ENCODE results near the gene CEMIP. TPM values are rescaled to one million over a fixed set of nuclear protein-coding genes. Genes with fewer than 3 reads are reported as not detected.

Gene CEMIP
- total RNA-seq, 4 donors from 2014 or later, result 5.4 to 9.2 (median 8.7) TPM

DNA sequence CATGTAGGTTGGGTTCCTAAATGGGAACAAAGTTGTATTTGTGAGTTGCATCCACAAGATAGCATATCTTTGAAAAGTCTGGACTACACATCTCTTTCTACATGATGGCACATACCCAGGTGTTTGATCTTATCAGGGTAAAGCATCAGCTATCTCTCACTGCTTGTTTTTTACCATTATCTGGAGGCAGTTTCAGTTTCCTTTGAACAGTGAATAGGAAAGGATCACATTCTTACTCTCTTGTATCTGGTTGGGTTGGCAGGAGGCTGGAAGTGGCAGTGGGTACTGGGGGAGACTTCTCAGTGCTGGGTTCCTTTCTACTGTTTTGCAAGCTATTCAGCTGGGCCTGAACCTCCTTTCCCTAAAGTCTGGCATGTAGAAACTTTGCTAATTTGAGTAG, 4.1 kb downstream of the CEMIP start:
- Histone ChIP-seq H3K27me3 (peaks cover 28% of the 10 kb centered on the region), H3K9me3 (no peaks in the 10 kb centered on the region), H3K36me3 (no peaks in the 10 kb centered on the region), H3K27ac (no peak overlapping the region), H3K4me1 (peaks cover 26% of the 10 kb centered on the region), H3K4me3 (no peak overlapping the region)
- DNase-seq (ENCODE audit: low spot score in 2 of 2), result no peak
- TF ChIP-seq POLR2AphosphoS5 (IDR thresholded peaks at IDR 0.05), result no peak
- TF ChIP-seq, protein P1, sequence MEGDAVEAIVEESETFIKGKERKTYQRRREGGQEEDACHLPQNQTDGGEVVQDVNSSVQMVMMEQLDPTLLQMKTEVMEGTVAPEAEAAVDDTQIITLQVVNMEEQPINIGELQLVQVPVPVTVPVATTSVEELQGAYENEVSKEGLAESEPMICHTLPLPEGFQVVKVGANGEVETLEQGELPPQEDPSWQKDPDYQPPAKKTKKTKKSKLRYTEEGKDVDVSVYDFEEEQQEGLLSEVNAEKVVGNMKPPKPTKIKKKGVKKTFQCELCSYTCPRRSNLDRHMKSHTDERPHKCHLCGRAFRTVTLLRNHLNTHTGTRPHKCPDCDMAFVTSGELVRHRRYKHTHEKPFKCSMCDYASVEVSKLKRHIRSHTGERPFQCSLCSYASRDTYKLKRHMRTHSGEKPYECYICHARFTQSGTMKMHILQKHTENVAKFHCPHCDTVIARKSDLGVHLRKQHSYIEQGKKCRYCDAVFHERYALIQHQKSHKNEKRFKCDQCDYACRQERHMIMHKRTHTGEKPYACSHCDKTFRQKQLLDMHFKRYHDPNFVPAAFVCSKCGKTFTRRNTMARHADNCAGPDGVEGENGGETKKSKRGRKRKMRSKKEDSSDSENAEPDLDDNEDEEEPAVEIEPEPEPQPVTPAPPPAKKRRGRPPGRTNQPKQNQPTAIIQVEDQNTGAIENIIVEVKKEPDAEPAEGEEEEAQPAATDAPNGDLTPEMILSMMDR (IDR thresholded peaks at IDR 0.05), result no peak
- TF ChIP-seq POLR2A (IDR thresholded peaks at IDR 0.05), result no peak

DNA sequence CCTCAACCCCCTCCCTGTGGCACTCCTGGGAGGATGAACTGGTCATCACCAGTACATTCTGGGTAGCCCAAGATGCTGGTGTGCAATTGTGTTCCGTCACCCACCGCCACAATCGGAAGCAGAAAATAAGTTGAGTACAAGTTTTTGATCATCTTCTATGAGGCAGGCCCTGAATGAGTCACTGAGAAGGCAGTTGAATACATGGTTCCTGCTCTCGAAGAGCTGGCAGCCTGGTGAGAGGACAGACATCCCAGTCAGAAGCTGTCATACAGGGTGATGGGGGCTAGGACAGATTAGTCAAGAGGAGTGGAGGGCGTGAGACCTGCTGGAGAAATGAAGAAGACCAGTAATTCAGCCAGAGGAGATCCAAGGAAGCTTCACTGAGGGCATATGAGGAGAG, 6.2 kb downstream of the CEMIP start:
- Histone ChIP-seq H3K36me3 (no peaks in the 10 kb centered on the region), H3K27ac (no peak overlapping the region), H3K4me1 (peaks cover 6% of the 10 kb centered on the region), H3K27me3 (peaks cover 8% of the 10 kb centered on the region), H3K4me3 (no peak overlapping the region), H3K9me3 (no peaks in the 10 kb centered on the region)
- 90% methylated on average over 5 of the region's 5 CpGs for WGBS
- no peak for DNase-seq (ENCODE audit: low spot score in 2 of 2)
- TF ChIP-seq, protein P1 (IDR thresholded peaks at IDR 0.05), result no peak
- no peak for TF ChIP-seq EP300 (IDR thresholded peaks at IDR 0.05)
- TF ChIP-seq POLR2AphosphoS5 (IDR thresholded peaks at IDR 0.05), result no peak
- TF ChIP-seq POLR2A (IDR thresholded peaks at IDR 0.05), result no peak

DNA sequence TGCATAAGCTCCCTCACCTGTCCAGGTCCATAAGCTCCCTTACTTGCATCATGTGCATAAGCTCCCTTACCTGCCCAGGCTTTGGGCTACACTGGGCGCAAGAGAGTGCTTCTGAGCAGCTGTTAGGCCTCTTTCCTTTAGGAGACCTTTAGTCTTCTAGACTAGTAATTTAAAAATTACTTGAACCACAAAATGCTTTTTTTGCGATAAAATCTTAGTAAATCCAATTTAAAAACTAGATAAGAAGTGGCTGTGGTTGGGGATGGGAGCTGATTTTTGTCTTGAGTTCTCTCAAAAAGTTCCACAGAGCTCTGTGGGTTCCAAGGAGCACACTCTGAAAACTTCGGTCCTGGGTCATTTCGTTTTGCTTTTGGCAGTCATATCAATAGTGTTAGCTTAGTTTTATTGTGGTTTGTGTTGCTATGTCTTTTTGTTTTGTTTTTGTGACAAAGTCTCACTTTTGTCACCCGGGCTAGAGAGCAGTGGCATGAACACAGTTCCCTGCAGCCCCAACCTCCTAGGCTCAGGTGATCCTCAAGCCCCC, 6.7 kb downstream of the CEMIP start:
- WGBS, result 95% methylated on average over 5 of the region's 5 CpGs
- no peak for TF ChIP-seq POLR2AphosphoS5 (IDR thresholded peaks at IDR 0.05)
- TF ChIP-seq, protein P1 (IDR thresholded peaks at IDR 0.05), result no peak
- TF ChIP-seq EP300 (IDR thresholded peaks at IDR 0.05), result no peak
- TF ChIP-seq POLR2A (IDR thresholded peaks at IDR 0.05), result no peak
- H3K4me1 ChIP-seq, result peaks cover under 1% of the 10 kb centered on the region
- H3K4me3 ChIP-seq, result no peak overlapping the region
- H3K9me3 ChIP-seq, result no peaks in the 10 kb centered on the region
- peaks cover 2% of the 10 kb centered on the region for H3K27me3 ChIP-seq
- no peaks in the 10 kb centered on the region for H3K36me3 ChIP-seq
- no peak overlapping the region for H3K27ac ChIP-seq
- DNase-seq (ENCODE audit: low spot score in 2 of 2), result no peak

DNA sequence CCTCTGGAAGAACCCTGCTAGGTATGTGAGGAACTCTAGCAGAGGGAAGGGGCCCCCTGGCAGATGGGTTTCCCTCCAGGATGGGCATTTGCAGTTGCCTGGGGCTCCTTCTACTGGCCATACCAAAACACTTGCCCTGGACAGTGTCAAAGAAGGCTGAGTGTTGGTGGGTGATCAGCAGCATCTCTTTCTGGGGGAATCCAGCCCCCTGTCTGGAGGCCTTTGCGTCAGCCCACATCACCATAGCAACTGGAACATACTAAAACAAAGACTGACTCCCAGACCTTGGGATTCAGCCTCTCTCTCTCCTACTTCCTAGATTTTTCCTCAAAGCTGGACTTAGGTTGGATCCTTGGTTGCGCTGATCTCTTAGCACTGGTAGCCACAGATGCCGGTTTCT, 8.1 kb downstream of the CEMIP start:
- H3K27me3 ChIP-seq, result no peaks in the 10 kb centered on the region
- TF ChIP-seq POLR2A (IDR thresholded peaks at IDR 0.05) (no peak), EP300 (IDR thresholded peaks at IDR 0.05) (no peak), POLR2AphosphoS5 (IDR thresholded peaks at IDR 0.05) (no peak)
- TF ChIP-seq, protein P1 (IDR thresholded peaks at IDR 0.05), result no peak
- no peak overlapping the region for H3K4me3 ChIP-seq
- 90% methylated on average over 3 of the region's 3 CpGs for WGBS
- H3K4me1 ChIP-seq, result no peaks in the 10 kb centered on the region
- H3K9me3 ChIP-seq, result no peaks in the 10 kb centered on the region
- H3K36me3 ChIP-seq, result no peaks in the 10 kb centered on the region
- no peak for DNase-seq (ENCODE audit: low spot score in 2 of 2)
- no peak overlapping the region for H3K27ac ChIP-seq

DNA sequence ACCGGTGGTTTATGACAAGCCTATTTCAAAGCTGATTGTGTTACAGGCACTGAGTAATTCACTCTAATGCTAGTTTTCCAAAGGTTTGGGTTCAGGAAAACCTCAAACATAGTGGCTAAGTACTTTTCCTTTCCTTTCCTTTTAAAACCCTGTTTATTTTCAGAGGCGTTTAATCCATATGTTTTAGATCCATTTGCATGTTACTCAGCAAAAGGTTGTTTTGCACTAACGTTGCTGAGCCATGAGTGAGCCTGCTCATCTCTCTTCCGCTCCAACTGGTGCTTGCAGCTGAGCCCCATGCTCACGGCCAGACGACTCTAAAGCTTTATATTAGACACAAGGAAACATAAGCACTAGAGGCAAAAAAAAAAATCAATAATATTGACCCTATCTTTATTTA, 9.4 kb downstream of the CEMIP start:
- no peaks in the 10 kb centered on the region for H3K27me3 ChIP-seq
- H3K9me3 ChIP-seq, result no peaks in the 10 kb centered on the region
- WGBS, result 74% methylated on average over 6 of the region's 6 CpGs
- no peak overlapping the region for H3K4me3 ChIP-seq
- H3K36me3 ChIP-seq, result no peaks in the 10 kb centered on the region
- TF ChIP-seq POLR2A (IDR thresholded peaks at IDR 0.05) (no peak), POLR2AphosphoS5 (IDR thresholded peaks at IDR 0.05) (no peak), EP300 (IDR thresholded peaks at IDR 0.05) (no peak)
- TF ChIP-seq, protein P1 (IDR thresholded peaks at IDR 0.05), result no peak
- no peak for DNase-seq (ENCODE audit: low spot score in 2 of 2)
- H3K4me1 ChIP-seq, result no peaks in the 10 kb centered on the region
- no peak overlapping the region for H3K27ac ChIP-seq
